Measurements from ENCODE around the gene ANKRD10. TPM values are rescaled to one million over a fixed set of nuclear protein-coding genes. Genes with fewer than 3 reads are reported as not detected.

The ANKRD10 gene
- total RNA-seq, 2 donors from 2014 or later = 46.2 to 47.5 TPM

- no peak for DNase-seq (ENCODE audit: low spot score)
- Histone ChIP-seq H3K36me3 (no peaks in the 10 kb centered on the region), H3K4me1 (no peaks in the 10 kb centered on the region), H3K9me3 (no peaks in the 10 kb centered on the region), H3K27ac (no peak overlapping the region), H3K4me3 (no peak overlapping the region), H3K27me3 (no peaks in the 10 kb centered on the region)
- TF ChIP-seq CTCF (IDR thresholded peaks at IDR 0.05) = no peak
These were observed 32.8 kb downstream of the ANKRD10 start for GRCh38 chr13:110881839-110882627.

- no peaks in the 10 kb centered on the region for H3K4me1 ChIP-seq
- DNase-seq (ENCODE audit: low spot score) = no peak
- H3K4me3 ChIP-seq = no peak overlapping the region
- H3K27me3 ChIP-seq = no peaks in the 10 kb centered on the region
- TF ChIP-seq CTCF (IDR thresholded peaks at IDR 0.05) = no peak
- H3K36me3 ChIP-seq = no peaks in the 10 kb centered on the region
- H3K27ac ChIP-seq = no peak overlapping the region
- no peaks in the 10 kb centered on the region for H3K9me3 ChIP-seq
These were observed 34.2 kb downstream of the ANKRD10 start for GRCh38 chr13:110880627-110881026.

- Histone ChIP-seq H3K27me3 (no peaks in the 10 kb centered on the region), H3K9me3 (no peaks in the 10 kb centered on the region), H3K27ac (no peak overlapping the region), H3K4me3 (no peak overlapping the region), H3K4me1 (peaks cover 0 to 10% of the 10 kb centered on the region in 2 donors), H3K36me3 (no peaks in the 10 kb centered on the region)
- TF ChIP-seq CTCF (IDR thresholded peaks at IDR 0.05) = no peak
- DNase-seq (ENCODE audit: low spot score) = no peak
These were observed 35.4 kb downstream of the ANKRD10 start for GRCh38 chr13:110879482-110879881.

- no peak for DNase-seq (ENCODE audit: low spot score)
- H3K4me1 ChIP-seq = peaks cover 0 to 14% of the 10 kb centered on the region in 2 donors
- no peaks in the 10 kb centered on the region for H3K36me3 ChIP-seq
- H3K27me3 ChIP-seq = no peaks in the 10 kb centered on the region
- H3K4me3 ChIP-seq = no peak overlapping the region
- TF ChIP-seq CTCF (IDR thresholded peaks at IDR 0.05) = no peak
- no peaks in the 10 kb centered on the region for H3K9me3 ChIP-seq
- no peak overlapping the region for H3K27ac ChIP-seq
These were observed 37.1 kb downstream of the ANKRD10 start for GRCh38 chr13:110877737-110878258.

- Histone ChIP-seq H3K27me3 (no peaks in the 10 kb centered on the region), H3K27ac (no peak overlapping the region), H3K4me1 (peaks cover 0 to 14% of the 10 kb centered on the region in 2 donors), H3K36me3 (no peaks in the 10 kb centered on the region), H3K9me3 (no peaks in the 10 kb centered on the region), H3K4me3 (no peak overlapping the region)
- TF ChIP-seq CTCF (IDR thresholded peaks at IDR 0.05) = no peak
- no peak for DNase-seq (ENCODE audit: low spot score)
These were observed 38.3 kb downstream of the ANKRD10 start for GRCh38 chr13:110876609-110877008.
